ENCODE data around the gene NDUFA11.

The NDUFA11 gene

GRCh38 chr19:5932609-5933262, 29.1 kb upstream of the NDUFA11 start:
- DNase-seq (ENCODE audit: low spot score) = no peak

DNA sequence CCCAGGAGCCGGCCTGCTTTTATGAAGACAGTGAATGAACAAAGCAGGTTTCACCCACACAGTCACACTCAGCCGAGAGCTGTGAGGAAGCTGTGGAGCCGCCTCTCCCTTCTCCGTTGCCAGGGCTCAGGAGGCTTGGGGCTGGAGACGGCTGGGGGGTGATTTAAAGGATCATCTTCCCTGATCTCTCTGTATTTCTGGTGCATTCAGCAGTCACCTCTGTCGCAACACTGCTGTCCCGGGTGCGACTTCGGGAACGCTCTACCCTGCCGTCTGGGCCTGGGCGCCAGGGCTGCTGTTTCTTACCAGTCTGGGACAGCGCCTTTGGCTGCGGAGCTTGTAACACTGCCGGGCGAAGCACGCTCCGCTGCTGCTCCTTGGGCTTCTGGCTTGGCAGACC, 28.6 kb upstream of the NDUFA11 start:
- DNase-seq (ENCODE audit: low spot score) = no peak

DNA sequence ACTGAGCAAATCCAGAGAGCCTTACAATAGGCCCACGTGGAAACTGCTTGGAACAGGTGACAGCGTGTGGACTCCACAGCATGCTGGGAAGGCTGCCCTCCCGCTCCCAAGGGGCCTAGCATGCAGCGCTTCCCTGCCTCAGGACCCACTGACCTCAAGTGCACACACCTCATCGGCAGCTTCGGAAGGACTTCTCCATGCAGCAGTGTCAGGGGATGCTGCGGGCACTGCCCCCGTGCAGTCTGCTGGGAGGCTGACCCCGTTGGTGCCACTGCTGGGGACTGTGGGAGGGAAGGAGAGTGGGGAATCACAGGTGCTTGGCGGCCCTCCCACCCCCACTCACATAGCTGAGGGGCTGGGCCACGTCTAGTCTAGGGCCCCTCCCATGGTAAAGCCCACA, 27.7 kb upstream of the NDUFA11 start:
- DNase-seq (ENCODE audit: low spot score) = no peak

DNA sequence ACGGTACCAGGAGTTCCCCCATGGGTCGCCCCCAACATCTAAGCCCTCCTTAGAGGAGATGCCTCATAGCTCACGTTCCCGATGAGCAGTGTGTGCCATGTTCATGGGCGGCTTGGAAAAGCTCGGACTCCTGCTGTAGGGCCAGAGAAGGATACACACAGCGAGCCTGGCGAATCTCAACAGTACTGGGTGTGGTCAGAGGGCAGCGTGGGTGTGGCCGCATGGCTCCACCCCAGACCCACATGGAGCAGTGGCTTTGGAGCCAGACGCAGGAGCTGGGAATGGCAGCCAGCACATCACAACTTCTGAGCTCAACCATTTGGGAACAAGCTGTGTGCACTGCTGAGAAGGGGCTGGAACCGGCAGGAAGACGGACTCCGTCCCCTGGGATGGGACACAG, 26.0 kb upstream of the NDUFA11 start:
- peak; percentile 2 for DNase-seq (ENCODE audit: low spot score)

DNA sequence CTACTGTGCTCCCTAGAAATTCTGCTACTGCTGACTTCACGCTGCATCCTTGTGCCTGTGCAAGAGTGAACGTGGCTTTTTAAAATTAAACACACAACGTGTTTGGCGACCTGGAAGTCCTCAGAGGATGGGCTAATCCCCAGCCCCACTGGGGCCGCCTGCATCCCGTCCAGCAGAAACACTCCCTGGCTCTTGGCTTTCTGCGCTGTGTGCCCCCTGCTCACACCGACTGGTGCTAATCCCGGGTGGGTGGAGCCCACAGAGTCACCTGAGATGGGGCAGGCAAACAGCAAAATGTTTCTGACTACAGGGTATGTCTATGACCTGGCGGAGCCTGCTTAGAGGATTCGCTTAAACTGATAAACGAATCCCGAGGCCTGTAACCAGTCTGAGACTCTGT, 25.6 kb upstream of the NDUFA11 start:
- no peak for DNase-seq (ENCODE audit: low spot score)

DNA sequence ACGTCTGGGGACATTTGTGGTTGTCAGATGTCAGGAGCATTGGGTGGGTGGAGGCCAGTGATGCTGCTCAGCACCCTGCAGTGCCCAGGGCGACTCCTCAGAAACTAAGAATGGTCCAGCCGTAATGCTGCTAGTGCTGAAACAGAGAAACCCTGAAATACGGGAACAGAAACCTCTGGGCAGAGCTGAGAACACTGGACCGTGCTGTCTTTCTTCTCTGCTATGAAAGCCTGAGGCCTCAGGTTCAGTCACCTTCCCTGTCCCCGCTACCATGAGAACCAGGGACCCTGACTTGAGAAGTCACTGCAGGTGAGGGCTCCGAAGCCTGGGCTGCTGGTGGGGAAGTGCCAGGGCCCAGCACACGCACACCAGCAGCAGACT, 23.8 kb upstream of the NDUFA11 start:
- DNase-seq (ENCODE audit: low spot score) = no peak

- no peak for DNase-seq (ENCODE audit: low spot score)
Observed at GRCh38 chr19:5926641-5927440, 23.3 kb upstream of the NDUFA11 start.

GRCh38 chr19:5925830-5926427, 22.3 kb upstream of the NDUFA11 start:
- no peak for DNase-seq (ENCODE audit: low spot score)

- DNase-seq (ENCODE audit: low spot score) = no peak
Observed at GRCh38 chr19:5923356-5923755, 19.8 kb upstream of the NDUFA11 start.

- no peak for DNase-seq (ENCODE audit: low spot score)
Observed at GRCh38 chr19:5922161-5922545, 18.6 kb upstream of the NDUFA11 start.

- DNase-seq (ENCODE audit: low spot score) = no peak
Observed at GRCh38 chr19:5921516-5922160, 18.0 kb upstream of the NDUFA11 start.

GRCh38 chr19:5918463-5919079, 15.0 kb upstream of the NDUFA11 start:
- no peak for DNase-seq (ENCODE audit: low spot score)

DNA sequence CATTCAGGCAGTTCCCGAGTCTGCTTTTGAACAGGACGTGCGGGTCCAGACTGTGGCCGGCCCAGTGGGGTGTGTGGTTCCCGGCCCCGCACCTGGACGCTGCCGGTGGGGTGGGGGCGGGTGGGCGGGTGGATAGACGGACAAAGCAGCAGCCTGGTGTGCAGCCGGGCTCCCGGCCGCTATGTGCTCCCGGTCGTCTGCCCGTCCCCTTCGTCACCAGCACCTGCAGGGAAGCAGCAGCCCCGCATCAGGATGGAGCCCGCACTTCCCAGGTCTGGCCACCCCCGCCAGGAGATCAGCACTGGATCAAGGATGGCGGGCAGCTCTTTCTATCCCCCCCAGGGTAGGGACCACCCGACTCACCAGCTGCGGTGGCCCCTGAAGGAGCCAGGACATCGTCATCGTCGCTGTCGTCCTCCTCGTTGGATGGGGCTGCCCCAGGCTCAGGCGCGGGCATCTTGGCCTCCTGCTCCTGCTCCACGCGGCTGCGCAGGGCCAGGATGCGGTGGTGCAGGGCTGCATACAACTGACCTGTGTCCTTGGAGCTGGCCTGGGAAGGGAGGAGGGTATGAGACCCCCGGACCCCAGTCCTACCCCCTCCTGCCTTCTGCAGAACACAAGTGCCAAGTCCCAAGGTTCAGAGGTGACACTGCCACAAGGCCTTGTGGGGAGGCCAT, 14.0 kb upstream of the NDUFA11 start:
- DNase-seq (ENCODE audit: low spot score) = no peak

DNA sequence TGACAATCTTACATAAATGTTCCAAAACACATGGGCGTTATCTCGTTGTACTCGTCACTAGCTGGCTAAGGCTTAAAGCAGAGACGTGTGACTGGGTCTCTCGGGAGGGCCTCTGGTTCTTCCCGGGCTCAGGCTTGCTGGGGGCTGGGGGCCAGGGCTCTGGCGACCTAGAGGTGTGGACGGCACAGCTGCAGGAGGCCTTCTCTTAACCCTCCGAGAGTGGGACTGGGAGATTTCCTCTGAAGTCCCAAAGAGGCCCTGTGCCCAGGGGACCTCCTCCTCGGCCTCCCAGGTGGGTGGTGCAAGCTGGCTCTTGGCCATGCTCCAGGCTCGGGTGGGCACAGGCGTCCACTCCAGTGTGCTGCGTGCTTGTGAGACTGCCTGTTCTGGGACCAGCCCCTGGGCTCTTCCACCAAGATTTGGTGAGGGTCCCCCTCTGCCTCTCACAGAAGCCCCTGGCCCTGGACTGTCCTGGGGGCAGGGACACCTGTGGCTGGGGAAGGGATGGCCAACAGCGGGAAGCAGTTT, 12.7 kb upstream of the NDUFA11 start:
- DNase-seq (ENCODE audit: low spot score) = no peak

DNA sequence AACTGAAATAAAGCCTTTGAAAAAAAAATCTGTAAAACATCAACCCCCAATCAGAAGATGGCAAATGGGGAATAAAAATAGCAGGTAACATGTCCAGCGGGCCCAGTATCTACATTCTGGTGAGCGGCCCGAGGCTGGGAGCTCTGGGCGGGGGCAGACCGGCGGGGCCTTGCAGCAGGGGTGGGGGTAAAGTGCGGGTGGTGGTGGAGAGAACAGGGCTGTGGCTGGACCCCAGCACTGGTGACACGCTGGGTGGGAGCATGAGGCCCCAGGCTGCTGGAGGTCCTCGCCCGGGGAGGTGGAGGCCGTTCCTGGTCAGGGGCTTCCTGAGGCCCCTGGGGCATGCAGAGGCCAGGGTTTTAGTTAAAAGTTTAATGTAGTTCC, 12.2 kb upstream of the NDUFA11 start:
- no peak for DNase-seq (ENCODE audit: low spot score)

DNA sequence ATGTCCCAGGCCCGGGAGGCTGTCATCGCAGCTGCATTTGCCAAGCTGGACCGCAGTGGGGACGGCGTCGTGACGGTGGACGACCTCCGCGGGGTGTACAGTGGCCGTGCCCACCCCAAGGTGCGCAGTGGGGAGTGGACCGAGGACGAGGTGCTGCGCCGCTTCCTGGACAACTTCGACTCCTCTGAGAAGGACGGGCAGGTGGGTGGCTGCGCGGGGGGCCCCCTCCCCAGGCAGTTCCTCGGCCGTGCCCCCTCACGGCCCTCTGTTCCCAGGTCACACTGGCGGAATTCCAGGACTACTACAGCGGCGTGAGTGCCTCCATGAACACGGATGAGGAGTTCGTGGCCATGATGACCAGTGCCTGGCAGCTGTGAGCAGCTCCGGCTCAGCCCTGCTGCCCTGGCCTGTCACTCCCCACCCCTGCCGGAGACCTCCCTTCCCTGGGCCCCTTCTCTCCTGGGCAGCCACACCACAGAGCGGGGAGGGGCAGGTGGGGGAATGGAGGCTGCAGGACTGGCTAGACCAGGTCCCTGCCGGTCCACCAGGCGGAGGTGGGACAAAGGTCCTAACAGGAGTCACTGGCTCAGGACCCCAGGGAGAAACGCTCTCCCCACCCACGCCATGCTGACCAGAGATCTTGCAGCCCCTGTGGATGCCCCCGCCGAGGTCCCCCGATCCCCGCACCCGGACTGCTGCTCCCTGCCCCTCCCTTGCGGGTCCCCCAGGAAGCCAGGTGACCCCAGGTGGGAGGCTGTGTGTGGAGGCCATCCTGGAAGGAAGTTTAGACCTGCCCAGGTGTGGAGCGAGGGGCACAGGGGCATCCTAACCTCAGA, 11.6 kb upstream of the NDUFA11 start:
- no peak for DNase-seq (ENCODE audit: low spot score)

- no peak for DNase-seq (ENCODE audit: low spot score)
Observed at GRCh38 chr19:5914358-5914774, 10.8 kb upstream of the NDUFA11 start.

- no peak for DNase-seq (ENCODE audit: low spot score)
Observed at GRCh38 chr19:5913739-5914357, 10.3 kb upstream of the NDUFA11 start, which contains the start of gene CAPS. Gene CAPS (plus strand): TSS chr19:5914254. CDS start chr19:5914407, 153 bp downstream.

GRCh38 chr19:5911366-5911765, 7.8 kb upstream of the NDUFA11 start:
- no peak for DNase-seq (ENCODE audit: low spot score)

- no peak for DNase-seq (ENCODE audit: low spot score)
Observed at GRCh38 chr19:5910638-5910907, 7.0 kb upstream of the NDUFA11 start.
